CD4-positive, alpha-beta T cell treated with Interleukin-15 for 4 hours (primary cell): ENCODE results near the gene DDX6.

ENCODE experiments used
- DNase-seq: peaks from one replicate; pipeline ENCODE4 v3.0.0-alpha.2; 2020; ENCODE audit warnings: low spot score

Gene DDX6

GRCh38 chr11:118703563-118704106 is 87.3 kb downstream of the DDX6 start:
- no peak for DNase-seq

DNA sequence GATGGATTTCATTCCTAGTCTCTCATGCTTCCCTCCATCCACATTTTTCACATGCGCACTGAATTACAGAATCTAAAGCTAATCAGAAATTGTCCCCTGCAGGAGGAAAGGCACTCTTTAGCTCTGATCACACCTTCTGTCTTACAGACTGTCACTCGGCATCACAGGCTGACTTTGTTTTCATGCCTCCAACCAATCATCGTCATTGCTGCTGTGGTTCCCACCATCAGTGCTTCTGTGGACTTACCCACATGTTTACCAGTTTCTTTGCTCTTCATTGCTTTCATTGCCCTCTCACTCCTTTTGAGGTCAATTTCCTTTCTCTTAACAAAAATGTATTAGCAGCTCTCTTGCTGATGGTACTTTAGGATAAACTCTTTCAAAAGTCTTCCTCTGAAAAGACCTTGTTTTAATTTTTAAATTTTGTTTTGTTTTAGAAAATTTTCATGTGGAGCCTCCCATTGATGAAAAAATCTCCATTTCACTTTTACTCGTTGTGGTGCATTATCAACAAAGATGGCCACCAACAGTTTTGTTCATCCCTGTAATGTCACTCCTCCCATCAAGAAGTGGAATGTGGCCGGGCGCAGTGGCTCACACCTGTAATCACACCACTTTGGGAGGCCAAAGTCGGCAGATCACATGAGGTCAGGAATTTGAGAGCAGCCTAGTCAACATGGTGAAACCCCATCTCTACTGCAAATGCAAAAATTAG is 91.3 kb downstream of the DDX6 start:
- peak; percentile 78 for DNase-seq
